Measurements from ENCODE around the gene LTC4S. TPM values are rescaled to one million over a fixed set of nuclear protein-coding genes. Genes with fewer than 3 reads are reported as not detected.
"Not testable (repeated sequence)": the region's sequence is repeated elsewhere in the genome, so short reads cannot be mapped to it uniquely, and the experiment has no call there.

LTC4S gene, protein sequence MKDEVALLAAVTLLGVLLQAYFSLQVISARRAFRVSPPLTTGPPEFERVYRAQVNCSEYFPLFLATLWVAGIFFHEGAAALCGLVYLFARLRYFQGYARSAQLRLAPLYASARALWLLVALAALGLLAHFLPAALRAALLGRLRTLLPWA
- 0.39 and 0.63 TPM in 2 replicates for total RNA-seq

DNA sequence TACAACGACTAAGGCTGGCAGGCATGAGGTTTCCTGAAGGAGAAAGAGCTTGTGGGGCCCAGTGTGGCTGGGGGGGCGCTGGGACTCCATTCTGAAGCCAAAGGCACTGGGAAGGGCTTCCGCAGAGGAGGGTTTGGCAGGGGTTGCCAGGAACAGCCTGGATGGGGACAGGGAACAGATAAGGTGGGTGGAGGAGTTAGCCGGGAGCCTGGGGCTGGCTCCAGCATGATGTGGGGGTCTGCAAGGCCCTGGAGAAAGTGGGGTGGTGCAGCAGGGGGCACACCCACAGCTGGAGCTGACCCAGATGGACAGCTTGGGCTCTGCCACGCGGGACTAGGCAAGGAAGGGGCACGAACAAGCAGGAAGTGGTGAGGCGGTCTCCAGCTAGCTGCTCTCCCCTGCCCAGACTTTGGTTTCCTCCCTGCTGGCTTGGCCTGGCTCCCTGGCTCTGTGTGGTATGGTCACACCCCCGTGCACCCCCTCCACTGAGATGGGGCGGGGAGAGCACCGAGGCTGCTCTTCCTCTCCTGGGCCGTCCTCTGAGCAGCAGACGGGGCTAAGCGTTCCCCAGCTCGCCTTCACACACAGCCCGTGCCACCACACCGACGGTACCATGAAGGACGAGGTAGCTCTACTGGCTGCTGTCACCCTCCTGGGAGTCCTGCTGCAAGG, at the start of gene LTC4S:
Gene LTC4S (plus strand): TSS at position 519 of the 672 bp plus-strand sequence. CDS start 95 bp downstream, at position 614.
- peak in 1 of 2 donors; percentile 54 for DNase-seq (ENCODE audit: low read depth in 2 of 2)

DNA sequence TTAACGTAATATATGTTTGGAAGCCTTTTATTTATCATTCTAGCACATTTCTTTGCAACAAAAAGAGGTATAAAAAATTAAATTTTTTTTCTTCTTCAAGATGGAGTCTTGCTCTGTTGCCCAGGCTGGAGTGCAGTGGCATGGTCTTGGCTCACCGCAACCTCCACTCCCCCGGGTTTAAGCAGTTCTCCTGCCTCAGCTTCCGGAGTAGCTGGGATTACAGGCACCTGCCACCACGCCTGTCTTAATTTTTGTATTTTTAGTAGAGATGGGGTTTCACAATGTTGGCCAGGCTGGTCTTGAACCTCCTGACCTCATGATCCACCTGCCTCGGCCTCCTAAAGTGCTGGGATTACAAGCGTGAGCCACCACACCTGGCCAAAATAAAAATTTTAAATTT, 49.7 kb upstream of the LTC4S start:
- not testable (repeated sequence) for DNase-seq (ENCODE audit: low read depth in 2 of 2)

DNA sequence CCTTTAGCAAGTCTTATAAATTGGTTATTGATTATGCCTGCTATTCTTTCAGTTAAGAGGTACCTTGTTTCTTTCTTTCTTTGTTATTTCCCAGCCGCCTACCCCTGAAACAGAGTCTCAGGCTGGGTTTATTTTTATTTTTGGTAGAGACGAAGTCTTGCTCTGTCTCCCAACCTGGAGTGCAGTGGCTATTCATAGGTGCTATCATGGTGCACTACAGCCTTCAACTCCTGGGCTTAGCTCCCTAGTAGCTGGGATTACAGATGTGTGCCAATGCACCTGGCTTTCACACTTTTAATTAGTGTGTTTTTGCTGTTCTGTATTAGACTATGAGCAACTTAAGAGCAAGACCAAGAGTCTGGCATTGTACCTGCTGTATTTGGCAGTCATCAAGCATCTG, 46.9 kb upstream of the LTC4S start:
- no peak for DNase-seq (ENCODE audit: low read depth in 2 of 2)

GRCh38 chr5:179747811-179748210, 46.0 kb upstream of the LTC4S start:
- no peak for DNase-seq (ENCODE audit: low read depth in 2 of 2)

DNA sequence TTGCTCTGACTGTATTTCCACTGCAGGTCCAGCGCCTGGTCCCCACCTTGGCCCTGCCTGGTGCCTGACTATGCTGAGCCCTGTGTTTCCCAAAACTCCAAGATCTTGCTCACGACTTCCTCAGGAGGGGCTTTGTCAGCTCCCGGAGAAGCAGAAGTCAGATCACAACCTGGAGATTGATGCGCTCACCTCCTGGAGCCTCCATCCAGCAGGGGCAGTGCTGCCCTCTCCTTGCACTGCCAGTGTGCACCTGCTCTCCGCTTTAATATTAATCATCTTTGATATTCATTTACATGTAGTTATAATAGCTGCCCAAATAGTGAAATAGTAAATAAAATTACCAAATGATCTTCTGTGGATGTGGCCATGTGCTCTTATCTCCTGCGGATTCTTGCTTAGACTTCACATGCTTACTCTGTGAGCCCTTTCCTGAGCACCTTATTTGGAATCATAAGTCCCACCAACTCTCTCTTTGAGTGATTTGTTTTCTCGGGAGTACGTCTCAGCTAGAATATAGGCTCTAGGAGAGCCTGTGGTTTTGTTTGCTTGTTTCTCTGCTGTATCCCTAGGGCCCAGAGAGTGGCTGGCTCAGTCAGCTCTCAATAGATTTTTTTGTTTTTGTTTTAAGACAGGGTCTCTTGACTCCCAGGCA, 43.8 kb upstream of the LTC4S start:
- DNase-seq (ENCODE audit: low read depth in 2 of 2) = no peak

DNA sequence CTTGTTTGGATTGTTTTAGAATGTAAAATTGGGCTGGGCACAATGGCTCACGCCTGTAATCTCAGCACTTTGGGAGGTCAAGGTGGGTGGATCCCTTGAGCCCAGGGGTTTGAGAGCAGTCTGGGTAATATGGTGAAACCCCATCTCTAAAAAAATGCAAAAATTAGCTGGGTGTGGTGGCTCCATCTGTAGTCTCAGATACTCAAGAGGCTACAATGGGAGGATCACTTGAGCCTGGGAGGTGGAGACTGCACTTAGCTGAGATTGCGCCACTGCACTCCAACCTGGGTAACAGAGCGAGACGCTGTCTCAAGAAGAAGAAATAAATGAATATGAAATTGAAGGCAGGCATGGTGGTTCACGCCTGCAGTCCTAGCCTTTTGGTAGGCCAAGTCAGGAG, 39.8 kb upstream of the LTC4S start:
- no peak for DNase-seq (ENCODE audit: low read depth in 2 of 2)

DNA sequence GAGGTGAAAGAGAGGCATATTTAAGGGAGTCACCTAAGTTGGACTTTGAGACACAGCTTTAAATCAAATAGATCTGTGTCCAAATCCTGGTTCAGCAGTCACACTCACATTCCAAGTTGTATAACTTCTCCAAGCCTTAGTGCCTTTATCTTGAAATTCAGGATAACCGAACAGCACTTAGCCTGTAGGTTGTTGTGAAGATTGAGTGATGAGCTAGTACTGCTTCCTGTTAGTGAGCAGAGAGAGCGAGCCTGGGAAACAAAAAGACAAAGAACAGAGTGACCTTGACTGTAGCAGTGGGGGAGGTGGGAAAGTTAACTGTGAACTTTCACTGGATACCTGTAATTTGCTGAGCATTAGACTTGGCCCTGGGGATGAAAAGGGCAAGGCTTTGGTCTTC, 38.8 kb upstream of the LTC4S start:
- peak; percentile 48 to 69 for DNase-seq (ENCODE audit: low read depth in 2 of 2)

- DNase-seq (ENCODE audit: low read depth in 2 of 2) = no peak
Observed at GRCh38 chr5:179758955-179759354, 34.8 kb upstream of the LTC4S start.

GRCh38 chr5:179759581-179760551, 33.9 kb upstream of the LTC4S start:
- DNase-seq (ENCODE audit: low read depth in 2 of 2) = no peak

- no peak for DNase-seq (ENCODE audit: low read depth in 2 of 2)
Observed at GRCh38 chr5:179762079-179762780, 31.6 kb upstream of the LTC4S start.

- peak in 1 of 2 donors; percentile 25 for DNase-seq (ENCODE audit: low read depth in 2 of 2)
Observed at GRCh38 chr5:179762781-179763176, 31.0 kb upstream of the LTC4S start.

DNA sequence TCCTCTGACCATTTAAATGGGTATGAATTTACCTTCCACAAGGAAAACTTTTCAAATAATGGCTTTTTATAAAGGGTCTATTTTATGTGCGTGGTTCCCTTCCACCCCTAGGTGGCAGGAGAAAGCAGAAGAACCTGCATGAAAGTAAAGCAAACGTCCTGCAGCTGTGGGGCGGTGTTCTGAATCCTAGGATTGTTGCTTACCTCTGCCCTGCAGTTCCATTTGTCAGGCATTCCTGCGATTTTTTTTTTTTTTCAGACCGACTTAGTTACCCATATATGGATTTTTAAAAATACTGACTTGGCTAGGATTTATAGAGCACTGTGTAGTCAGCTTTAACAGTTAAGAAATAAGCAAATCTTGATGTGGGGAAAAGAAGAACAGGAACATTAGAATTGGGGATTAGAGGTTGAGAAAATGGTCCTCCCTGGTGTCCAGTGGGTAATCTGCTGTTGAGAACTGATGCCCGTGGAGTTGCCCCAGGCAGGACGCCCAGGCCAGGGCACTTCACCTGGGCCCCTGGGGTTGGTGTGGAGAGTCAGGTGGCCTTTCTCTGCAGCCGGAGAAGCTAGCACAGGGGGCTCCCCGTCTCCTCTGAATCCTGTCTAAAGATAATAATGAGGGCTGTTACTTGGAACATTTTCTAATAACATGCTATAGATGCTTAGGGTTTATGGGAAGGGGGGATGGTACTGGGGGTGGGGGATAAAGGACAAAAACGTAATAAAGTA, 30.4 kb upstream of the LTC4S start:
- peak; percentile 81 to 87 for DNase-seq (ENCODE audit: low read depth in 2 of 2)

DNA sequence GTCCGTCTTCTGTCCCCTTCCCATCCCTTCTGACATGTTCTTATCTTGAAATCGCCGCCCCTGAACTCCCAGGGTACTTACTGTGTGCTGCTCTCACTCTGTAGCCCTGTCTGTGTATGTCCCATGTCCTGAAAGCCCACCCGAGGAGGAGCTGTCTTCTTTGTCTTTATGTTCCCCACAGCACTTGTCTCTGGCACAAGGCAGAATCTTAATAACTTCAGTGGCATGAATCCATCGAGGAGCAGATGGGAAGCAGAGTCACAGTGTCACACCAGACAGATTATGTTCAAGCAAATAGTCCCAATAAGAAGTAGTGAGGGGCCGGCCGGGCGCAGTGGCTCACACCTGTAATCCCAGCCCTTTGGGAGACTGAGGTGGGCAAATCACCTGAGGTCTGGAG, 29.7 kb upstream of the LTC4S start:
- no peak for DNase-seq (ENCODE audit: low read depth in 2 of 2)

DNA sequence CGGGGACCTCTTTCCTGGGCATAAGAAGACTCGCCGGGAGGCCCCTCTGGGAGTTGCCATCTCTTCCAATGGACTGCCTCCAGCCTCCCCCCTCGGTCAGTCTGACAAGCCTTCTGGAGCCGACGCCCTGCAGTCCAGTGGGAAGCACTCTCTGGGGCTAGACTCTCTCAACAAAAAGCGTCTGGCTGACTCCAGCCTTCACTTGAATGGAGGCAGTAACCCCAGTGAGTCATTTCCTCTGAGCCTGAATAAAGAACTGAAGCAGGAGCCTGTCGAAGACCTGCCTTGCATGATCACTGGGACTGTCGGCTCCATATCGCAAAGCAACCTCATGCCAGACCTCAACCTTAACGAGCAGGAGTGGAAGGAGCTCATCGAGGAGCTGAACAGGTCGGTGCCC, 28.4 kb upstream of the LTC4S start:
- peak; percentile 6 to 91 for DNase-seq (ENCODE audit: low read depth in 2 of 2)

- peak in 1 of 2 donors; percentile 61 for DNase-seq (ENCODE audit: low read depth in 2 of 2)
Observed at GRCh38 chr5:179766021-179766725, 27.6 kb upstream of the LTC4S start.

- DNase-seq (ENCODE audit: low read depth in 2 of 2) = peak; percentile 29 to 51
Observed at GRCh38 chr5:179766726-179767455, 26.9 kb upstream of the LTC4S start.

DNA sequence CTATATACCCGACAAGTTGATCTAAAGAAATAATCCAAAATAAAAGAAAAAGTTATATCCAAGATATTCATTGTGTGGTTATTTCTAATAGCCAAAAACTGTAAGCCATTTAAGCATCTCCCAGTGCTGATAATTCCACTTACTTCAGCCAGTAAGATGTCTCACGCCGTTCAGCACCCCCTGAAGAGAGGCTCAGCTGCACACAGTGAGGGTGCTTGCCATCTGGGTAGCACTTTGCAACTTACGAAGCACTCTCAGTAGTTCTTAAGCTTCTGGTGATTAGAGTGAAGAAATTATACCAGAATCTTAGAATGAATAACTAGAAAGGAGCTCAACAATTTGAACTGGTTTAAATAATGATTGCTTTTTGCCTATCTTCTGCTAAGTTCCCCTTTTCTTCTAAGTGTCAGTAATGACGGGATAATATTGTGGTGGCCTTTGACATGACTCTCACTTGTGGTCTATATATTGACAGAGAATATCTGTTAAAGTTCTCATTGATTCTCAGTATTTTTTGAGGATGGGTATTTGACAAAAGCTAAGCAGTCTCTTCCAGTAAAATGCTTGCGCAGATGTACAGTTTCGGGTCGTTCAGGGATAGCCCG, 26.2 kb upstream of the LTC4S start:
- no peak for DNase-seq (ENCODE audit: low read depth in 2 of 2)

DNA sequence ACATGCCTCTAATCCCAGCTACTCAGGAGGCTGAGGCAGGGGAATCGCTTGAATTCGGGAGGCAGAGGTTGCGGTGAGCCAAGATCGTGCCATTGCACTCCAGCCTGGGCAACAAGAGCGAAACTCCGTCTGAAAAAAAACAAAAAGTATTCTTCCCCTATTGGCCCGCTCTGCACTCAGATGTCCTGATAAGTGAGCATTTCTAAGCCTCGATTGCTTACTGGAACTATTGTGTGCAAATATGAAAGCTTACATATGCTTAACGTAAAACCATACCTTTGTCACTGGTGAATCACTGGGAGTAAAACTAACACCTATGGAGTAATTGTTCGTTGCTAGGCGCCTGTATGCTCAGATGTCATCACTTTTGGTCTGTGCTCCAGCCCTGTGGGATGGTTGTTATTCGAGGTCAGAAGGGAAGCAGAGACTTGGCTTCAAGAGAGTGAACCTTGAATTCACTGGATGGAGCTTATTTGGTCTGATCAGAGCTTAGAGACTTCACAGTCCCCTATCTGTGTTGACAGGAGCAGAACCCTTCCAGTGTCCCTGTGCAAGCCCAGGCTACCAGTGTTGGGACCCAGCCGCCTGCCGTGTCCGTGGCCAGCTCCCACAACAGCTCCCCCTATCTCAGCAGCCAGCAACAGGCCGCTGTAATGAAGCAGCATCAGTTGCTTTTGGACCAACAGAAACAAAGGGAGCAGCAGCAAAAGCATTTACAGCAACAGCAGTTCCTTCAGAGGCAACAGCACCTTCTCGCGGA, 25.3 kb upstream of the LTC4S start:
- DNase-seq (ENCODE audit: low read depth in 2 of 2) = no peak

All from dermis microvascular lymphatic vessel endothelial cell (primary cell).